HEK293T (cell line): ENCODE results near the gene SGIP1.

Experiments used
- CTCF ChIA-PET: fragments of 350-600 bp; formaldehyde crosslinking; extraction: SDS; loops from one replicate; lab custom pipeline; 2021; ENCODE audit warnings: antibody characterized with exemption, inconsistent platforms; lab: Yijun Ruan, JAX
- POLR2A ChIA-PET: fragments of 350-600 bp; formaldehyde crosslinking; extraction: SDS; loops from one replicate; lab custom pipeline; 2020; ENCODE audit warnings: antibody characterized with exemption, inconsistent platforms; lab: Yijun Ruan, JAX
- DNase-seq: peaks from one replicate; pipeline ENCODE4 v3.0.0; 2012; ENCODE audit warnings: mixed read lengths; ENCODE audit errors: extremely low spot score
- ARNT ChIP-seq: fragments of 450-650 bp; IDR thresholded peaks from 2 replicates; pipeline ENCODE4 v1.6.1; 2017; ENCODE audit warnings: mild to moderate bottlenecking
- BHLHE40 ChIP-seq: fragments of 450-650 bp; IDR thresholded peaks from 2 replicates; pipeline ENCODE4 v1.6.1; 2016; ENCODE audit warnings: mild to moderate bottlenecking, moderate library complexity, borderline replicate concordance
- CTBP1 ChIP-seq: fragments of 450-650 bp; IDR thresholded peaks from 2 replicates; pipeline ENCODE4 v1.6.1; 2016; ENCODE audit warnings: borderline replicate concordance
- ELF4 ChIP-seq: fragments of 450-650 bp; IDR thresholded peaks from 2 replicates; pipeline ENCODE4 v1.6.1; 2017; ENCODE audit warnings: antibody characterized with exemption
- FOXA1 ChIP-seq: fragments of 450-650 bp; IDR thresholded peaks from 2 replicates; pipeline ENCODE4 v1.6.1; 2016; ENCODE audit warnings: mild to moderate bottlenecking
- FOXK2 ChIP-seq: fragments of 450-650 bp; IDR thresholded peaks from 2 replicates; pipeline ENCODE4 v1.6.1; 2016; ENCODE audit warnings: mild to moderate bottlenecking
- FOXM1 ChIP-seq: fragments of 450-650 bp; IDR thresholded peaks from 2 replicates; pipeline ENCODE4 v1.6.1; 2017; ENCODE audit warnings: mild to moderate bottlenecking, borderline replicate concordance
- HDGF ChIP-seq: fragments of 450-650 bp; IDR thresholded peaks from 2 replicates; pipeline ENCODE4 v1.6.1; 2017; ENCODE audit warnings: antibody characterized with exemption, borderline replicate concordance
- L3MBTL2 ChIP-seq: fragments of 450-650 bp; conservative IDR thresholded peaks from 2 replicates; pipeline ENCODE4 v1.6.1; 2016; ENCODE audit warnings: mild to moderate bottlenecking
- LEF1 ChIP-seq: fragments of 450-650 bp; IDR thresholded peaks from 2 replicates; pipeline ENCODE4 v1.6.1; 2017; ENCODE audit warnings: mild to moderate bottlenecking, borderline replicate concordance
- NFRKB ChIP-seq: fragments of 450-650 bp; IDR thresholded peaks from 2 replicates; pipeline ENCODE4 v1.6.1; 2016; ENCODE audit warnings: mild to moderate bottlenecking, moderate library complexity
- SP1 ChIP-seq: fragments of 450-650 bp; IDR thresholded peaks from 2 replicates; pipeline ENCODE4 v1.6.1; 2017
- SUZ12 ChIP-seq: fragments of 450-650 bp; IDR thresholded peaks from 2 replicates; pipeline ENCODE4 v1.6.1; 2016; ENCODE audit warnings: mild to moderate bottlenecking
- TARDBP ChIP-seq: fragments of 450-650 bp; IDR thresholded peaks from 2 replicates; pipeline ENCODE4 v1.6.1; 2016
- ZNF384 ChIP-seq: fragments of 450-650 bp; IDR thresholded peaks from 2 replicates; pipeline ENCODE4 v1.6.1; 2016
- TF ChIP-seq, protein P1 (sequence below): fragments of 450-650 bp; IDR thresholded peaks from 2 replicates; pipeline ENCODE4 v1.6.1; 2016

The SGIP1 gene

DNA sequence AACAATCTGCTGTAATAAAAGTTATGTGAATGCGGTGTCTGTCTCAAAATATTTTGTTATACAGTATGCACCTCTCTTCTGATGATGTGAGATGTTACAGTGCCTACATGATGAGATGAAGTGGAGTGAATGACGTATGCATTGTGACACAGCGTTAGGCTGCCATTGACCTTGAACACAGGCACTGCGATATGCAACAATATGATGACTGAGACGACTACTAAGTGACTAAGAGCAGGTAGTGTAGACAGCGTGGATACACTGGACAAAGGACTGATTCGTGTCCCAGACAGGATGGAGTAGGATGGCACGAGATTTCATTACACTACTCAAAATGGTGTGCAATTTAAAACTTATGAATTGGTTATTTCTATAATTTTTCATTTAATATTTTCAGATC, 8.4 kb downstream of the SGIP1 start:
- no peak for DNase-seq
- CTCF ChIA-PET, result no interaction called here

DNA sequence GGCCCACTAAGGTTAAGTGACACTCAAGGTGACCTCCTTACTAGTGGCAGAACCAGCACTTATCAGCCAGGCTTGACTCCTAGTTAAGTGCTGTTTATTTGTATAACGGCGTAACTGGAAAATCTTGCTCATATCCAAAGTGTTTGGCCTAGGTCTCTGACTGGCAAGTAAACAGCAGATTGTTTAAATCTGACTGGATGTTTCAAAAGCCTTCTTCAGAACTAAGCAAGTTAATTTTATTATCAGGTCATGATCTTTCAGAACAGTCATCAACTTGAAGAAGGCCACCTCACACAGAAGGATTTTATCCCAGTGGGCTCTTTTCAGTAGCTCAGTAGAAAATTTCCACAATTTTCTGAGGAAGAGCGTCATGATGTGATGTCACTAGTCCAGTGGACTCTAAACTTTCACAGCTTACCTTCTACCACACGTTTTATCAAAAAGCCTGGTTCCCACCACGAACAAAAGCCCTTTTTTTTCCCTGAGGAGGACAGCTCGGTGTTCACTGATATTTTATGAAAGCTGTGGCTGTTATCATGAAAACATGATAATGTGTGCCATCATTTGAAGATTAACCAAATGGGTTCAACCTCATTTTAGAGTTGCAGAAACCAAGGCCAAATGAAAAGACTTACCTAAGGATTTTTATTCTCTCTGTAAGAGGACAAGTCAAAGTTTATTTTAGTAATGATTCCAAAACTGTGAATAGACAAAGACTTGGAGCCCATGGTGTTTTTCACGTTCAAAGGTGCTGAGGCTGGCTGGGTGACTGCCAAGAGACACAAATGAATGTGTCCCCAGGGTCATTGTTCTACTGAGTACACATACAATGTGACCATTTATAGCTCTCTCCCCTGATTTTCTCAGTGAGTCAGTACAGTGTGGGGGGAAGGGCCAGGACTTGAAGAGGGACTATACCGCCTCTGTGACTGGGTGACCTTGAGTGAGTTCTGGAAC, 9.1 kb downstream of the SGIP1 start:
- POLR2A ChIA-PET, result interaction anchor here (0.6 to 1.3 kb wide), 2 partner anchors 10 to 39 kb away, joined by 3 read pairs; no protein-coding TSS in a partner anchor
- peak; percentile 62 for DNase-seq
- no peak for TF ChIP-seq HDGF
- no peak for TF ChIP-seq SUZ12
- TF ChIP-seq NFRKB, result no peak
- peak; percentile 24; the same call in 1 of the 2 replicates for TF ChIP-seq CTBP1
- TF ChIP-seq, protein P1, sequence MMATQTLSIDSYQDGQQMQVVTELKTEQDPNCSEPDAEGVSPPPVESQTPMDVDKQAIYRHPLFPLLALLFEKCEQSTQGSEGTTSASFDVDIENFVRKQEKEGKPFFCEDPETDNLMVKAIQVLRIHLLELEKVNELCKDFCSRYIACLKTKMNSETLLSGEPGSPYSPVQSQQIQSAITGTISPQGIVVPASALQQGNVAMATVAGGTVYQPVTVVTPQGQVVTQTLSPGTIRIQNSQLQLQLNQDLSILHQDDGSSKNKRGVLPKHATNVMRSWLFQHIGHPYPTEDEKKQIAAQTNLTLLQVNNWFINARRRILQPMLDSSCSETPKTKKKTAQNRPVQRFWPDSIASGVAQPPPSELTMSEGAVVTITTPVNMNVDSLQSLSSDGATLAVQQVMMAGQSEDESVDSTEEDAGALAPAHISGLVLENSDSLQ, result peak; percentile 30; the same call in 1 of the 2 replicates
- CTCF ChIA-PET, result interaction anchor here (0.5 kb wide), 1 partner anchor 436 kb away, joined by 3 read pairs; no protein-coding TSS in a partner anchor

More for the DNA sequence above, 8.4 kb downstream of the SGIP1 start:
- no peak for TF ChIP-seq L3MBTL2
- no peak for TF ChIP-seq HDGF
- TF ChIP-seq ZNF384, result no peak
- no peak for TF ChIP-seq ELF4
- no peak for TF ChIP-seq ARNT
- no peak for TF ChIP-seq SUZ12
- no peak for TF ChIP-seq SP1
- no peak for TF ChIP-seq TARDBP
- no peak for TF ChIP-seq LEF1
- no peak for TF ChIP-seq FOXM1
- TF ChIP-seq, protein P1, result no peak
- no peak for TF ChIP-seq CTBP1
- TF ChIP-seq NFRKB, result no peak
- no peak for TF ChIP-seq FOXK2
- TF ChIP-seq BHLHE40, result no peak
- TF ChIP-seq FOXA1, result no peak
- POLR2A ChIA-PET, result no interaction called here

DNA sequence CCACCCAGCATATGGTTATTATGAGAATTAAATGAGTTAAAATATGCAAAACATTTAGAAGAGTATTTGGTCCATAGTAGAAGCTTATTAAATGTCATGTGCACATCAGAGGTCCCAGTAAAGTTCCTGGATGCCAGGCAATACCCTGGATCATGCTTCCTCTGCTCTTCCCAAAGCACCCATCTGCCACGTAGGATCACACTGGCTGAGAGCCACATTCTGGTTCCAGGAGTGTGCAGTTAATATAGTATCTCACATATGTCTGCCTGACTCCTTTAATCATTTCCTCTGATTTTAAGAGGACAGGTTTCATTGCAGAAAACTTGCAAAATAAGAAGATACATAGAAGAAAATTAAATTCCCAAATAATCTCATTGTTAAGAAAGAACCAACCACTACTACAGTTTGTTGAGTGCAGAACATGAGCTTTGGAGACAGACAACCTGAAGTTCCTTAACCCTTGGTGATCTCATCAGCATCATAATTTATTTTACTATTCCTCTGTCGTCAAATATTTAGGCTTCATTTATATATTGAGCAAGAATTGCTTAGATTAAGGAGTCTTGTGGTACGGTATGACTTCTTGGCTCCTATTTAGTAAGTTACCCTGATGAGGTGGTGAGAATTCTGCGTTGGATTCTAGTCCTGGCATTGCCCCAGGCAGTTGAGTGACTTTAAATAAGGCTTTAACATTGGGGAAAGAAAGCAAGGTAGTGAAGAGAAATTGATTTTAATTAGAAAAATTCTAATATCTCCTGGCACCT, 12.3 kb downstream of the SGIP1 start:
- DNase-seq, result no peak
- CTCF ChIA-PET, result no interaction called here
- POLR2A ChIA-PET, result no interaction called here
- TF ChIP-seq LEF1 (no peak), ZNF384 (no peak), SP1 (no peak), ELF4 (no peak)

DNA sequence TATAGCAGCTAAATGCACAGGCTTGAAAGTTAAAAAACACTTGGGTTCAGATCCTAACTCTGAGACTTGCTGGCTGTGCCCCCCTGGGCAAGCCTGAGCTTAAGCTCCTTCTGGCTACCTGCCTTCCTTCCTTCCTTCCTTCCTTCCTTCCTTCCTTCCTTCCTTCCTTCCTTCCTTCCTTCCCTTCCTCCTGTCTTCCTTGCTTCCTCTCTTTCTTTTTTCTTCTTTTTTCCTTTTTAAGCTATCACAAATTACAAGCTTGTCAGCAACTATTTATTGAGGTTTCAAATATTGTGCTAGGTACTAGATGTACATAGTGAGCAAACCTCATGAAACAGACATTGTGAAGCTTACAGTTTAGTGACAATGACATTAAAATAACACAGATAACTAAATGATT, 15.1 kb downstream of the SGIP1 start:
- CTCF ChIA-PET, result interaction anchor here (0.6 to 0.7 kb wide), 2 partner anchors 79 to 275 kb away, joined by 3 read pairs; no protein-coding TSS in a partner anchor
- POLR2A ChIA-PET, result no interaction called here
- TF ChIP-seq, protein P1, result no peak
- TF ChIP-seq FOXA1 (no peak), SUZ12 (no peak), ELF4 (no peak), ZNF384 (no peak), LEF1 (no peak)
- DNase-seq, result no peak

DNA sequence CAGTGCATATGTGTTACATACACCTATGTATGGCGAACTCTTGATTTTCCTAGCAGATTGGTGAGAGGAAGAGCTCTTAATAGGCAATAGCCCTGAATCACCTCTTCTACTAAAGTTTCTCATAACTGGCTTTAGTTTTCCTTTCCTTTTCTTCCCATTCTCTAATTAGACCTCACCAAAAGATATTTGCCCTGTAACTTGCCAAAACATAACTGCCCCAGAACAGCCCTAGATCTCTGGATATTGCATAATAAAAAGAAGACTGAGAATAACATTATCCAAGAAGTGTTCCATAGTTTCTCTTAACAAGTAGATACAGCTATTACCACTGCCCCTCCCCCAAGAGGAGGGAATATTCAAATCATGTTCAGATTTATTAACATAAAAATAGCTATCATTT, 16.3 kb downstream of the SGIP1 start:
- no peak for DNase-seq
- ChIA-PET POLR2A (no interaction called here), CTCF (no interaction called here)
- TF ChIP-seq SP1 (no peak), ZNF384 (no peak), ARNT (no peak), SUZ12 (no peak), TARDBP (no peak), HDGF (no peak), ELF4 (no peak), FOXA1 (no peak), BHLHE40 (no peak)
- TF ChIP-seq, protein P1, result no peak
